H1 (cell line): ENCODE results near the gene NEB. TPM values are rescaled to one million over a fixed set of nuclear protein-coding genes. Genes with fewer than 3 reads are reported as not detected.

ENCODE experiments used
- SIN3A ChIP-seq, 2 experiments: IDR thresholded peaks in 1 of 2; conservative IDR thresholded peaks in 1 of 2; 2 replicates each; pipeline ENCODE4 v1.6.1; 2011 to 2012; ENCODE audit warnings: low read length in 2 of 2, improper control_type of control experiment in 1 of 2, low read depth in 1 of 2, mild to moderate bottlenecking in 1 of 2
- polyA plus RNA-seq, 7 experiments: library from polyadenylated mRNA; depleted of rRNA in 3 of 7; stranded (reverse) in 5 of 7; unstranded in 2 of 7; fragments of >200 nt in 5 of 7; fragments of 200-250 nt in 2 of 7; gene quantifications; 1 replicate in 5 of 7; 2 replicates in 1 of 7; 4 replicates in 1 of 7; pipeline versions ENCODE4 v1.2.1 to v1.2.3, GENCODE V29; 2011 to 2013; ENCODE audit warnings: missing spikeins in 2 of 7, mixed read lengths in 2 of 7
- total RNA-seq: library from RNA; stranded (reverse); fragmentation: NEBNext Ultra II Directional; extraction: Animal tissue kit (Norgen Biotek cat#: 25700); gene quantifications from 2 replicates; pipeline ENCODE4 v1.2.1, GENCODE V29; 2021

The NEB gene
- total and polyA plus RNA-seq, 2 of the 8 experiments (the other 6 are each of a cell fraction or from before 2014, with no cell fraction given), result 1.4 to 2.5 TPM

GRCh38 chr2:151640087-151640486 lies 94.2 kb downstream of the NEB start (continued):
- TF ChIP-seq SIN3A (conservative IDR thresholded peaks at IDR 0.05 in 1 of 2, IDR thresholded peaks at IDR 0.05 in 1 of 2; ENCODE audit: low read depth in 1 of 2, low read length in 2 of 2), result no peak
